DMS 273 (cell line): ENCODE measurements around the gene VDAC2.

Experiments used
- DNase-seq: peaks from one replicate; lab custom pipeline; 2025; ENCODE audit not compliant: unreplicated experiment; lab: John Stamatoyannopoulos, UW

VDAC2 gene

DNA sequence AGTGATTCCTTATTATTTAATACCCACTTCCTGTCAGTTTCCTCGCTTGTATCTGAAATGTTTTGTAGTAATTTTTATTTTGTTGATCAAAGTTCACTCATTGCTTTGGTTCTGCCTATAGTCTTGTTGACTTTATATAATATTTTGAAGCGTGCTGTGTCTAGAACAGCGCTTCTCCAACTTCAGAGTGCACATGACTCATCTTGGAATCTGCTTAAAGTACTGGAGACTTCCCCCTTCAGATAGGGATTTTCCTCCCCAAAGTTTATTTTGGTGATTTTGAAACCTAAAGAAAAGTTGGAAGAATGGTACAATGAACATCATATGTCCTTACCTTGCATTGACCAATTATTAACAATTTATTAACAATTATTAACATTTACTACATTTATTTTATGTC, 19.4 kb downstream of the VDAC2 start:
- DNase-seq = no peak

DNA sequence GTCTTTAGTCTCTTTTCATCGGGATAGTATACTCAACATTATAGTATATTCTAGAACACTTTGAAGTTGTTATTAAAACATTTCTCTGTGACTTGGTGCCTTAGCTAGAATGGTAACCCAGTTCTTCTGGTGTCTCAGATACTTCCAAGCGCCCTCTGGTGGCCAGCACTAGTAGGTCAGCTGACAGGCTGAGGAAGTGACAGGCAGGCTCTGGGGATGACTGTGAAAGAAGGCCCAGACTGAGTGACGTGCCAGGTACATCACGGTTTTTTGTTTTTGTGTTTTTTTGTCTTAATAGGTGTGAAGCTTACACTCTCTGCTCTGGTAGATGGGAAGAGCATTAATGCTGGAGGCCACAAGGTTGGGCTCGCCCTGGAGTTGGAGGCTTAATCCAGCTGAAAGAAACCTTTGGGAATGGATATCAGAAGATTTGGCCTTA, 20.0 kb downstream of the VDAC2 start:
- DNase-seq = peak; percentile 85

DNA sequence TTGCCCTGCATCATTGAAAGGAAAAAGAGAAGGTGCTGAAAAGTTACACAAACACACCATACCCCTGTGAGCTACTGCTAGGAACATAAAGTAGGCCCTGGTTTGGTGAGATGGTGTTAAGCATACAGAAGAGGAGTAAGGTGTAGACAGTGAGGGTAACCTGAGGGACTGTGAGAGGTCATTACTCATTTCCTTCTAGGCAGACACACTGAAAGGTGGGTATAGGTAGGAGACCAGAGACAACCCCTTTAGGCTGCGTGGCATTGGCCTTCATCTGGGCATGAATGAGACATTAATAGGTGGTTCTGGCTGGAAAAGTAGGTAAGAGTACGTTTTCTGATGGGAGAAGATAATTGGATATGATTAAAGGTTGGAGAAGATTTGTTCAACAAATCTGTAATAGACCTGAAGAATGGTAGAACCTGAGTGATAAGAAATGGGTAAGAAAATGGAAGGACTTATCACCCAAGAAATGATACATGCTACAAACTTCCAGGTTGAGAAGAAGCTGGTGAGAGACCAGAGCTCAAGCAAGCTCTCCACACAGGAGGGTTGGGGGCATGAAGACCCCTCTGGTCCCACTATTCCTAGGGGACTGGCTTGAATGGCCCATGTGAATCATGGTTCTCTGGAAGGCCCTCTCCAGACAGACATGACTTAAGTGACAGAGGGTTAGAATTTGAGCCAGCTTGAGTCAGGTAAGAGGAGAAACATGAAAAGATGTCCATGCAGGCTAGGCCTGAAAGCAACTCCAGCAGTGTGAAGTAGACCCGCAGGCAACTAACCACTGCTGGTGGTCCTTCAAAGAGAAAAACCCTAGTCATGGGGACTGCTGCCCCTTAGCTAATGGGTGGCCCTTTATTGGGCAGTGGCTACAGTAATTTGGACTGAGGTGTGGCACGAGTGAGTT, 21.3 kb downstream of the VDAC2 start:
- no peak for DNase-seq

DNA sequence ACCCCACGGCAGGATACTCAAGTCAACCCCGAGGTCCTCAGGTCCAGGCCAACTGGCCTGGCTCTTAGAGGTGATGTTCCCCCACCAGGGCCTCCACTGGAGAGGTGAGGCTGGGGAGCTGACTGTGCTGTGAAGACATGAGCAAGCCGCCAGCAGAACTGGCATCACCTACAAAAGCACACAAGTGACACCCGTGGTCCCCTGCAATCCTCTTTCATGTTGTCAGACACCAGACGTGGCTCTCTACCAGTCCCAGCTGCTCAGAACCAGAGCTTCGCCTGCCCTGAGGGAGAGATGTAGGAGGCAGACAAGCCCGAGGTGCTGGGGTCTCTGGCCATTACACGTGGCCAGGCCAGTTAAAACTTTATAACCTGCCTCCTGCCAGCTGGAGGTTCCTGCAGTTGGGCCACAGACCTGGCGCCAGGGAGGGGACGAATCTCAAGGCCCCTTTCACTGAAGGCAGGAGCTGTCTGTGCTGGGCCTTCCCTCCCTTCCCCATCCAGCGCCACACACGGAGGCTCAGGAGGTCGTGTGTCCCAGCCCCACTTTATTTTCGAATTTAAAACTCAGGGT, 22.9 kb downstream of the VDAC2 start:
- DNase-seq = peak; percentile 66

DNA sequence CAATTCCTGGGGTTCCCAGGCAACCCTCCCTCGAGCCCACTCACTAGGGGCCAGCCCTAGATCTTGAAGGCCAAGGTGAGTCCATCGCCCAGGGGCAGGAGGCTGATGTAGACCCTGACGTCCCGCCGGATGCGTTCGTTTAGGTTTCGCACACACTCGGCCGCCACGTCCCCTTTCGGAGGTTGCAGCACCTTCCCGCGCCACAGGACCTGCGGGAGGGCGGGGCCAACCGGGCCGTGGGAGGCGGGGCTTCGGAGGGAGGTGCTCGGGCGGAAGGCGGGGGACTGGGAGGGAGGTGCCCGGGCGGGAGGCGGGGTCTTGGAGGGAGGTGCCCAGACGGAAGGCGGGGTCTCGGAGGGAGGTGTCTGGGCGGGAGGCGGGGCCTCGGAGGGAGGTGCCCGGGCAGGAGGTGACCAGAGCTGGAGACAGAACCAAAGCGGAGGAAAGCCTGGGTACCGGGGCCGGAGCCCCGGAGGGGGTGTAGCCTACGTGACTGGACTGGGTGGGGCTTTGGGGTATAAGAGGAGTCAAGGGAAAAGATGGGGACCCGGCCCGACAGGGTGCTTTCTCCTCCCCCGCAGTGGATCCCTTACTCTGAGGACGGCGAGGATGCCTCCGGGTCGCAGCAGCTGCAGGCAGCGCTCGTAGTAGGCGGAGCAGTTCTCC, 23.6 kb downstream of the VDAC2 start:
- DNase-seq = peak; percentile 89

DNA sequence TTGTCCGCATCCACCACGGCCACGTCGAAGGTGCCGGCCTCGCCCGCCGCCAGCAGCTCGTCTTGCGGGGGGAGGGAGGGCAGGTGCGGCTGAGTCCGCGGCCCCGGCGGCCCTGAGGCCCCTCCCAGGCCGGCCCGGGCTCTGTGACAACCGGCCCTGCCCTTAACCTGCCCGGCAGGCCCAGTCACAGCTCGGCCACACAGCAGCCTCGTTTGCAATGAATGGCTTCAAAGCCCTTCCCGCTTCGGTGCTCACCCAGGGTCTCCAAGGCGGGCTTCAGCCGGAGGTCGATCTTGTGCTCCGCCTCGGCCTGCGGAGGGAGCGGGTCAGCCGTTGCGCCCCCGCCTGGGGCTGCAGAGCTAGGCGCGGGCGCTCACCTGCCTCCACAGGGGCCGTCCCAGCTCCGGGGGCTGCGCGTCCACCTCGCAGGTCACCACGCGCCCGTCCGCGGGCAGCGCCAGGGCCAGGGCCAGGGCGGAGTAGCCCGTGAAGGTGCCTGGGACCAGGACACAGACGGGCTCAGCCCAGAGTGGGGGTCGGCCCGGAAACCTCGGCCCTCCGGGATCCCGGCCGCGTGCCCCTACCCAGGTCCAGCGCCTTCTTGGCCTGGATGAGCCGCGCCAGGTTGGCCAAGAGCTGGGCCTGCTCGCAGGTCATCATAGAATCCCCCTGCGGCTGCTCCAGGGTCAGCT, 24.2 kb downstream of the VDAC2 start:
- DNase-seq = peak; percentile 66

DNA sequence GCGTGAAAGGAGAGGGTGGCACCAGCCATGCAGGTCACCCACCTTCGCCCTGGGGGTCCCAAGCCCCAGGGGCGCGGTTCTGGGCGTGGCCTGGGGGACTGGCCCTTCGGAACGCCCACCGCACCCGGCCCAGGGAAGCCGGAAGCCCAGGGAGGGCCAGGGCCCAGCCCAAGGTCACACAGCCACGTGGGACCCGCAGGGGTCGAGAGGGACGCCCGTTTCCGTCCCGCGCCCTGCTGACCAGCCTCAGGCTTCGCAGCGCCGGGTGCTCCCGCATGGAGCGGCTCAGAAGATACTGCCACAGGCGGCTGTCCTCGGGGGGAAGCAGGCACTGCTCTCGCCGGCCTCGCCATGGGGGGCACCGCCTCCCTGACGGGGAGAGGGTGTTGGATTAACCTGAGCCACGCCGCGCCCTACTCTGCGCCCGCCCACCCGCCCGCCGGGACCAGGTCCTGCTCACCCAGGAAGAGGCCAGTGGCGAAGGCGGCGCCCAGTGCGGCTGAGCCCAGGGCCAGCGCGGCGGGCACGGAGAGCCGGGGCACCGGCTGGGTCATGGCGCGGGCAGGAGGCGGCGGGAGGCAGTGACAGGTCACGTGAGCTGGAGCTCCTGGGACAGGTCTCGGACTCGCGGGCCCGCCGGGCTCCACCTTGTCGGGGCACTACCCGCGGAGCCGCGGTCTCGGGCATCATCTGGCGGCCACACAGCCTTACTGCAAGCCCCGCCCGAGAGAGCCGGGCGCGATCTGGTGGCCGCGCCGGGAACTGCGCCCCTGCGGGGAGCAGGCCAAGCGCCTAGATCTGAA, 25.0 kb downstream of the VDAC2 start, which contains the start of gene COMTD1:
COMTD1 (minus strand) TSS at position 583 of the 803 bp plus-strand sequence; CDS start at position 554, 29 bp downstream.
- peak; percentile 95 for DNase-seq

DNA sequence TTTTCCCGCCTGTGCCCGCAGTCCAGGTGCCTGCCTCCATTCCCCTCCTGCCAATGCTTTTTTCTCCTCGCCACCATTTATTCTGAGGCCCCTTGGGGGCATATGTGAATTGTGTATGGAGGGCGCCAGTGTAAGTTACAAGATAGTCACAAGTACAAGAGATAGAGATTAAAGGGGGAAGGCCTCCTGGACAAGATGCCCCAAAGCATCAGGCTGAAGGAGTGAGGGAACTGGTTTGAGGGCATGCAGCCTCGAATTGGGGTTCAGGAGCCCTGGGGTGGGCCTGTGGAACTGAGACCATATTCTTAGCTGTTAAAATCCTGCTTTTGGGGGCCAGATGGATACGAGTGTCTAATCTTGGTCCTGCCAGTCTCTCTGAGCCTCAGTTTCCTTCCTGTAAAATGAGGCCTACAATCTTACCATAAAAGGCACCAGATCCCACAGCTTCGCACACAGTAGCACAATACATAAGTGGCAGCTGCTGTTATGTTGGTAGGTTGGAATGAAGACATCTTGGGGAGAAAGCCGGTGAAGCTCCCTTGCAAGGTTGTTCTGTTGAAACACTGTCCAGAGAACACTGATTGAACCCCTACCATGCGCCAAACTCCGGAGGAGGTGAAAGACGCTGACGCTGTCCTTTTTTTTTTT, 25.7 kb downstream of the VDAC2 start:
- DNase-seq = no peak

DNA sequence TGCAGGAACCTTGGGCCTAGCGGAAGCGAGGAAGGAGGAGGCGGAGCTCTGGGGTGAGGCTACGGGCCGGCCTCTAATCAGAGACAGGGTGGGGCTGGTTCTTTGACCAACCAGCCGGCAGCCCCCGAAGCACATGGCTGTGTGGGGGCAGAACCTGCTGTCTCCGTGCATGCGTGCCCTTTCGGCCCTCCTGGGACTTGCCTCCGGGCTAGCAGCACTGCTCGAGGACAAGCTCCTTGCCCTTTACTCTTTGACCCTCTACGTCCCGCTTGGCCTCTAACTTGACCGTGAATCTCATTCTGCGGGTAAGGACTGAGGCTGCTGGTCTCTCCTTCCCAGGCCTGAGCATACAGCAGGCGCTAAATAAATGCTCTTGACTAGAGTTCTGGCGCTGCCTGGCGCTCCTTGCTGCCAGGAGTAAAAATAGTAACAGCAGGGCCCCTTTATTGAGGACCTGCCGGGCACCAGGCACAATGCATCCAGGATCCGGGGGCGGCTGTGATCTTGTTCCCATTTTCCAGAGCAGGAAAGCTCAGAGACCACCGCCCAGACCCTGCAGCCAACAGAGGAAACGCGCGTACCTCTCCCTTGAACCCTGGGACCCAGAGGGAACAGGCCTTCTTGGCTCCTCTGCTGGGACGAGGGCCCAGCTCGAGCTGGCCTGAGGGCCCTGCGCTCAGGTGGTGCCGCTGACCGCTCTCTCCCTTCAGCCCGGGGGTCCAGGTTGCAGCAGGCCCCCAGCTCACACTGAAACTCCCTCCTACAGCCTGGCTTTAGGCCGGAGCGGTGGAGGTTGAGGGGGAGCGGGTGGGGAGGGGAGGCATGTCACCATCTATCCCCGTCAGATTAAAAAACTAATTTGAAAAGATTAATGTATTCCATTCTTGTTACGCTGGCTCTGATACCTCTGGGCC, 27.8 kb downstream of the VDAC2 start:
- no peak for DNase-seq

DNA sequence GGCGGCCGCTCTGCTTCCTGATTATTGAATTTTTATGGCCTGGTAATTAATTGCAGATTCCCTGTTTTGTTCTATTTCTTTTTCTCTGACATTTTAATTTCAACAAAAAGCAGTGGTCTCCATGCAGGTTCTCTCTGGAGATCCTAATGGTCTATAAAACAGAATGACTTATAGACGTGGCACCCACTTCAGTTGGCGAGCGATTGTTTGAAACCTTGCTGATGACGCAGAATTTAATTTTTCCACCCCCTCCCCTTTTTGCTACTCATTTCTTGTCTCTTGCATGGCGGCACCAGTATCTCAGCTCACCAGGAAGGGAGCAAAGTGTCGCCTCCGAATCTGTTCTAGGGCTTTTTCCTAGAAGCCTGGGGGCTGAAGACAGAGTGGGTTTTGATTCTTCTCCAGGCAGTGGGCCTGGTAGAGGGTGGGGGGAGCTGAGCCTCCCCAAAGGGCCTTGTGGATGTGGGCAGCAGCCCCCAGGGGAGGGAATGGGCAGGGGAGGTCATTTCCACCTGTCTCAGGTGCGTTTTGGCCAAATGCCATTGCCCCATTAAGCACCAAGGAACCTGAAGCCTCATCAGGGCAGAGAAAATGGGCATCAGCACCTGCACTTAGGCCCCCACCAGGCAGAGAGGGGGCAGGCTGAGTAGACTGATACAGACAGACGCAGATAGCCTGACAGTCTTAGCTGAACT, 28.6 kb downstream of the VDAC2 start:
- no peak for DNase-seq

DNA sequence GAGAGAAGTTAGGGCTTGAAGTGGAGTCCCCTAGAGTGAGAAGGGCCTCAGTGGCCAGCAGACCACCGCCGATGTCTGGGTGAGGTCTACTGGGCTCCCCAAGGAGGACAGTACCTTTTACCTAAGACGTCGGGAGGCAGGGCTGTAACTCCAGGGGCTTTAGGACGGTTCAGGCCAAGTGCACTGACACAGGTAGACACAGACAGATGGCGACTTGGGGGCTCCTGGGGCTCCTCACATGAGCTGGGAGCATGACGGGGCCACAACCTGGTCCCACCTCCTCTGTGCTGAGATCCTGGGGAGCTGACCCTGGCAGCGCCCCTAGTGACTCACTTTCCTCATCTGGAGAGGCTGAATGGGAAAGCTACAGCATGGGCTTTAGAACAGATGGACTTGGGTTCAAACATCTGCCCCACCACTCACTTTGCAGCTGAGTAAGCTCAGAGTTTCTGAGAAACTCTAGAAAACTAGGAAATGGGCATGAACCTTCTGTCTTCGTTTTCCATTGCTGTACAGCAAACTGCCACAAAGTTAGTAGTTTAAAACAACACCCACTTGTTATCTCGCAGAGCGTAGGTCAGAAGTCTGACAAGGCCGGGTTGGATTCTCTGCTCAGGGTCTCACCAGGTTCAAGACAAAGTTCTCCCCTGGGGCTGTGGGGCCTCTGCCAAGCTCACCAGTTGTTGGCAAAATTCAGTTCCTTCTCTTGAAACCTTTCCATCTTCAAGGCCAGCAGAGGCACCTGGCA, 29.9 kb downstream of the VDAC2 start:
- DNase-seq = peak; percentile 79

DNA sequence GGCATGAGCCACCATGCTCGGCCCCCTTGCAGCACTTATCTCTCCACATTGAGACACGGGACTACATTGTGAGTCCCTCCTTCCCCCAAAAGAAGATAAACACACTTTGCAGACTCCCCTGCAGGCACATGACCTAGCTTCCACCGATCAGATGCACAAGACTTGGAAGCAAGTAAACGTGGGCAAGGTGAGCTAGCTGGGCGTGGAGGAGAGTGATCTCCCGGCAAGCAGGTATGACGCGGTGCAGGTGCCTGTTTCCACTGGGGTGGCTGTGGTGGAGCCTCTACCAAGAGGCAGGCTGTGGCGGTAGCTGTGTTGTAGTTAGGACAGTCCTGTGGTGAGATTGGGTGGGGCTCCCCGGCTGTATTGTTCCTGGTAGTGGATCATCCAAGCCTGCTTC, 32.8 kb downstream of the VDAC2 start:
- no peak for DNase-seq

DNA sequence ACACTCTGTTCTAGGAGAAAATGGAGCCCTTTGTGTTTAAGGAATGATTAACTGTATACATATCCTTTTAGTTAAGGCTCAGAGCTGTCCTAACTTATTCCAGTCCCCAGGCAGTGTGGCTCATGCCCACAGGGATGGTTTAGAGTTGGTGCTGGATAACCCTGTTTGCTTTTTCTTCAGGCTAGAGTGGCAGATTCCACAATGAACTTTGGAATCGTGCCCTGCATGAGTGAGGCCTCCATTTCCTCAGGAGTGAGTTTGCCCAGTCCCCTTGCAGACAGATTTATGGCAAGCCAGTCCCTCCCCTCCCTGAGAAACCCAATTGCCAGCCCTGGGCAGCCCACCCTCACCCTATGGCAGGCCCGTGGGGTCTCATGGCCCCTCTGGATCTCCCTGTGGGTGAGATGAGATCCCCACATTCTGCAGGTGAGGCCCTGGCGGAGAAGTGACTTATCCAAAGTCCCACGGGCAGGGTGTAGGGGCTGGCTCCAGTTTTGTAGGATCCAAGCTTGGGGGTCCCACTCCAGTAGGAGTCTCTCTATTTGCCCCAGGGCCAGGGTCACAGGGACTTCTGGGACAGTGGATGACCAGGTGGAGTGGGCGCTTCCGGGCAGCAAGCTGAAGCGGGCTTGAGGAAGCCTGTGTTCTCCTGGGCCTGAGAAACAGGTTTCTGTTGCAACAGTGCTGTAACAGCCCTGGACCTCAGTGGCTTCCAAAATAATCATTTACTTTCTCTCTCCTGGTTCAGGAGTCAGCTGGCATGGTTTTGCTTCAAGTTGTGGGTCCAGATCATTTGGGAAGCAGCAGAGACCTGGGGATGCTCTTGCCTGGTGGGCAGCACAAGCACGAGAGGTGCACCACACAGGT, 34.1 kb downstream of the VDAC2 start:
- DNase-seq = no peak

DNA sequence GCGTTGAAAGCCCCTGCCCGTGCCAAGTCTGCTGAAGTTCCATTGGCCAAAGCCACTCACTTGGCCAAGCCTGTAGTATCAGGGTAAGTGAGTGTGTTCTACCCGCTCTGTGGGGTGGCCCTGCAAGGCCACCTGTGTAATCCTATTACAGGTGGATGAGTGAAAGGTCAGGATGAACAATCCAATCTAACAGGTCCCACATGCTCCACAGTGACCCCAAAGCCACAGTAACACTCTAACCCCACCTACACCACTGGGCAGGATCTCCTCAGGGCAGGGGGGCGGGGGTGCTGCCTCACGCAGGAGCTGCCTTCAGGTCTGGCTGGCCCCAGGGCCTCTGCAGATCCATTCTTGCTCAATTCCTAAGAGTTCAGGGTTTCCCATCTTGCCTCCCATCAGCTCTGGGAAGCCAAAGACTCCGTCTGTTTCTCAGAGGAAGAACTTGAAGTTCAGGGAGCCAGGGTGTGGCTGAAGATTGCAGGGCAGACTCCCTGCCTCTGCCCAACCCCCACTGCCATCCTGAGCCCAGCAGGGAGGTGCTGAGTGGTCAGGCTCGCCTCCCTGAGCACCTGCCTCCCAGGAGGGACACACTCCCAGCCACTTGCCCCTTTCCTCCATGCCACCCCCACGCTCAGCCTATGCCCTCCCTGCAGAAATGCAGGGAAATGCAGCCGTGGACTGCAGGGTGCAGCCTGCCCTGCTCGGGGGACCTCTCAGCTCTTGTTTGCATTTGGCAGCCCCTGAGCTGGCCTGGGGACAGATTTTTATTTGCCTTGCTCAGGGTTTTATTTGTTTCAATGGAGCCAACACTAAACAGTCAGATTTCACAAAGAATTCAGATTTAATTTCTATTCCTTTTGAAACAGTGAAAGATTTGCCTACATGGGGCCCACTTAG, 35.0 kb downstream of the VDAC2 start:
- DNase-seq = no peak

DNA sequence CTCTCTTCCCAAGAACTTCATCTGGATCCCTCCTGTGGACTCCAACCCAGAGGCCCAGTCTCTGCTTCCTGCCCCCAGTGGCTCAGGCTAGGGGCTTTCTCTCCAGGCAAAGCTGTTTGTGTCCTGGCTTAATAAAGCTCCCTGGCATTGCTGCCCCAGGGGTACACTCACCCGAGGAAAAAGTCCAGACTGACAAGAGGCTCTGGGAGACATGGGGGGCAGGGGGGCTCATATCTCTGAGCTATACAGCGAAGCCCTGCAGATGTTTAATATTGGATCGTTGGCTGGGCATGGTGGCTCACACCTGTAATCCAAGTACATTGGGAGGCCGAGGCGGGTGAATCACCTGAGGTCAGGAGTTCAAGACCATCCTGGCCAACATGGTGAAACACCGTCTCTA, 35.9 kb downstream of the VDAC2 start:
- no peak for DNase-seq

DNA sequence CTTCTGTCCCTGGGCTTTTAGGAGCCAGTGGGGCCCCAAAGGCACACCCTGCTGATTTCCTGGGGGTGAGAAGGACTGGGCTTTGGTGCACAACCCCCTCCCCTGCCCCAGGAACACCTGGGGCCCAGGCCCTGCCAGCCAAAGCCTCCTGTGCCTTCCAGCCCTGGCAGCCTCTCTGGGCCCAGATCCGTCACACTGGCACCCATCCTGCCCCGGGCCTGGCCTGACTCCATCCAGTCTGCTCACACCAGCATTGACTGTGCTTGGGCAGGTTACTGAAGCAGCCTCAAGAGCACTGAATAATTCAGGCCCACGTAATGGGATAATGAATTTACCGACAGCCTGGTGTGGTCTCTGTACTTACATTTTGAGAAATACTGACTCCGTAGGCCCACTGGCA, 37.2 kb downstream of the VDAC2 start:
- no peak for DNase-seq
